KOPT-K1 (cell line): ENCODE measurements around the gene BRAP.
"Not testable (repeated sequence)": the region's sequence is repeated elsewhere in the genome, so short reads cannot be mapped to it uniquely, and the experiment has no call there.

Experiments used
- H3K27ac ChIP-seq: fragments of 200-600 bp; sonication (generic); 2 replicates; pipeline ENCODE4 v1.5.1; 2016; ENCODE audit warnings: antibody characterized with exemption, mild to moderate bottlenecking, low read depth, low read length; ENCODE audit not compliant: poor library complexity, severe bottlenecking
- H3K36me3 ChIP-seq: fragments of 200-600 bp; sonication (generic); 2 replicates; pipeline ENCODE4 v1.5.1; 2017; ENCODE audit warnings: antibody characterized with exemption, mild to moderate bottlenecking, low read length, moderate library complexity; ENCODE audit not compliant: insufficient read depth
- H3K9me3 ChIP-seq: fragments of 200-600 bp; sonication (generic); 2 replicates; pipeline ENCODE4 v1.5.1; 2017; ENCODE audit warnings: antibody characterized with exemption, low read length, mild to moderate bottlenecking; ENCODE audit not compliant: insufficient read depth, poor library complexity, severe bottlenecking

Gene BRAP, protein sequence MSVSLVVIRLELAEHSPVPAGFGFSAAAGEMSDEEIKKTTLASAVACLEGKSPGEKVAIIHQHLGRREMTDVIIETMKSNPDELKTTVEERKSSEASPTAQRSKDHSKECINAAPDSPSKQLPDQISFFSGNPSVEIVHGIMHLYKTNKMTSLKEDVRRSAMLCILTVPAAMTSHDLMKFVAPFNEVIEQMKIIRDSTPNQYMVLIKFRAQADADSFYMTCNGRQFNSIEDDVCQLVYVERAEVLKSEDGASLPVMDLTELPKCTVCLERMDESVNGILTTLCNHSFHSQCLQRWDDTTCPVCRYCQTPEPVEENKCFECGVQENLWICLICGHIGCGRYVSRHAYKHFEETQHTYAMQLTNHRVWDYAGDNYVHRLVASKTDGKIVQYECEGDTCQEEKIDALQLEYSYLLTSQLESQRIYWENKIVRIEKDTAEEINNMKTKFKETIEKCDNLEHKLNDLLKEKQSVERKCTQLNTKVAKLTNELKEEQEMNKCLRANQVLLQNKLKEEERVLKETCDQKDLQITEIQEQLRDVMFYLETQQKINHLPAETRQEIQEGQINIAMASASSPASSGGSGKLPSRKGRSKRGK

DNA sequence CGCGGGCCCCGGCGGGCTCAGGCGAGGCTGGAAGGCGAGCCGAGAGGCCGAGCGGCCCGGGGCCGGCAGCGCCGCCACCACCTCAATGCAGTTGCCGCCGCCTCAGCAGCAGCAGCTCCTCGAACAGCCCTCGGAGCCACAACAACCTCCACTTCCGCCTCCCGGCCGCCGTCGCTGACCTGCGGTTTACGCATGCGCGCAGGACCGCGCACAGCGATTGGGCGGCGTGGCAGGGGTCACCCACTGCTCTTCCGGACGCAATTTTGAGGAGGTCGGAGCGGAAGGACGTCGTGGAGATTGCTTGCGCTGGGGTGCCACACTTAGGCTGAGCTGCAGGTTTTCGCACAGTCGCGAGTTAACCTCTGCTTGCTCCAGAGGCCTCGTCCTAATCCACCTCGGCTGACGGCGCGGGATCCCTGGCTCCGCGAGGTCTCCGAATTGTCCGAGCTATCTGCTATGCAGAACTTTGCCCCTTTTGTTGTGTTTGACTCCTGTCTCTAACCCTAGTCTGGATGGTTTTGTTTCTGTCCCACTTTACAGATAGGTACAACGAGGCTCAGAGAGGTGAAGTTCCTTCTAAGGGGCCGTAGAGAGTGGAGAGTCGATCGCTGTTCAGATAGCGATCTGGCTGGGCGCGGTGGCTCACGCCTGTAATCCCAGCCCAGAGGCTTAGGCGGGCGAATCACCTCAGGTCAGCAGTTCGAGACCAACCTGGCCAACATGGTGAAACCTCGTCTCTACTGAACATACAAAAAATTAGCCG lies at the start of gene BRAP, which contains the start of gene ACAD10:
BRAP (minus strand) TSS at position 146 of the 763 bp plus-strand sequence. CDS start 164 bp downstream, outside the sequence.
ACAD10 (plus strand) TSS at position 243 of the 763 bp plus-strand sequence. CDS start 6,657 bp downstream, outside the sequence.
- Histone ChIP-seq H3K36me3 (peaks cover 26% of the 10 kb centered on the region), H3K9me3 (no peaks in the 10 kb centered on the region), H3K27ac (peak within 1 kb of the TSS; percentile 66)

- Histone ChIP-seq H3K36me3 (peaks cover 28% of the 10 kb centered on the region; the same call in 1 of the 2 replicates), H3K27ac (no peak overlapping the region), H3K9me3 (no peaks in the 10 kb centered on the region)
Observed at GRCh38 chr12:111733340-111733915, 47.7 kb upstream of the BRAP start.

DNA sequence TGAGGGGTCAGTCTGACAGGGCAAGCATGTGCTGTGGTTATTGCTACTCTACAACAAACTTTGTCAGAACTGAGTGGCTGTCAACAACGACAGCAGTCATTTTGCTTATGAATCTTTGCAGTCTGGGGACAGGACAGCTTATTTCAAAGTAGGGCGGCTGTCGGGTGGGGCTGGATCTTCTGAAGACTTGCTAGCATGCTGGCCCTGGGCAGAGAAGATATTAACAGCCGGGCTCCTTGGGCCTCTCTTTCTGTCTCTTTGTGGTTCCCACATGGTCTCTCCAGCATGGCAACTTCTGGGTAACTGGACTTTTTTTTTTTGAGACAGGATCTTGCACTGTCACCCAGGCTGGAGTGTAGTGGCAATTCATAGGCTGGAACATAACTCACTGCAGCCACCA lies 47.0 kb upstream of the BRAP start:
- Histone ChIP-seq H3K9me3 (no peaks in the 10 kb centered on the region), H3K27ac (no peak overlapping the region), H3K36me3 (peaks cover 27% of the 10 kb centered on the region; the same call in 1 of the 2 replicates)

- H3K9me3 ChIP-seq: no peaks in the 10 kb centered on the region
- peaks cover 12% of the 10 kb centered on the region; the same call in 1 of the 2 replicates for H3K36me3 ChIP-seq
- H3K27ac ChIP-seq: no peak overlapping the region
Observed at GRCh38 chr12:111730420-111730819, 44.7 kb upstream of the BRAP start.

DNA sequence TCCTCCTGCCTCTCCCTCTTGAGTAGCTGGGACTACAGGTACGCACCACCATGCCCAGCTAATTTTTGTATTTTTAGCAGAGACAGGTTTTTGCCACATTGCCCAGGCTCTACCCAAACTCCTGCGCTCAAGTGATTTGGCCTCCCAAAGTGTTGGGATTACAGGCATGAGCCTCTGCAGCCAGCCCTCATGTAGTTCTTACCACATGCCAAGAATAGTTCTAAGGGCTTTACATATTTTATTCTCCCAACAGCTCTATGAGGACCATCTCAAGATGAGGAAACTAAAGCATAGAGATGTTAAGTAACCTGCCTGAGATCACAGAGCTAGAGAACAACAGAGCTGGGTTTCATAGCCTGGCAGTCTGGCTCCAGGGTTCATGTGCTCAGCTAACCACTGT lies 43.0 kb upstream of the BRAP start:
- H3K9me3 ChIP-seq: no peaks in the 10 kb centered on the region
- H3K36me3 ChIP-seq: peaks cover 12% of the 10 kb centered on the region; the same call in 1 of the 2 replicates
- no peak overlapping the region for H3K27ac ChIP-seq

DNA sequence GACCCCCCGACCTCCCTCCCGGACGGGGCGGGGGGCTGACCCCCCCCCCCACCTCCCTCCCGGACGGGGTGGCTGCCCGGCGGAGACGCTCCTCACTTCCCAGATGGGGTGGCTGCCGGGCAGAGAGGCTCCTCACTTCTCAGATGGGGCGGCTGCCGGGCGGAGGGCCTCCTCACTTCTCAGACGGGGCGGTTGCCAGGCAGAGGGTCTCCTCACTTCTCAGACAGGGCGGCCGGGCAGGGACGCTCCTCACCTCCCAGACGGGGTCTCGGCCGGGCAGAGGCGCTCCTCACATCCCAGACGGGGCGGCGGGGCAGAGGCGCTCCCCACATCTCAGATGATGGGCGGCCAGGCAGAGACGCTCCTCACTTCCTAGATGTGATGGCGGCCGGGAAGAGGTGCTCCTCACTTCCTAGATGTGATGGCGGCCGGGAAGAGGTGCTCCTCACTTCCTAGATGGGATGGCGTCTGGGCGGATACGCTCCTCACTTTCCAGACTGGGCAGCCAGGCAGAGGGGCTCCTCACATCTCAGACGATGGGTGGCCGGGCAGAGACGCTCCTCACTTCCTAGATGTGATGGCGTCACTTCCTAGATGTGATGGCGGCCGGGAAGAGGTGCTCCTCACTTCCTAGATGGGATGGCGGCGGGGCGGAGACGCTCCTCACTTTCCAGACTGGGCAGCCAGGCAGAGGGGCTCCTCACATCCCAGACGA lies 38.0 kb upstream of the BRAP start:
- H3K27ac ChIP-seq, H3K9me3 ChIP-seq: not testable (repeated sequence)
- peaks cover 17% of the 10 kb centered on the region for H3K36me3 ChIP-seq

DNA sequence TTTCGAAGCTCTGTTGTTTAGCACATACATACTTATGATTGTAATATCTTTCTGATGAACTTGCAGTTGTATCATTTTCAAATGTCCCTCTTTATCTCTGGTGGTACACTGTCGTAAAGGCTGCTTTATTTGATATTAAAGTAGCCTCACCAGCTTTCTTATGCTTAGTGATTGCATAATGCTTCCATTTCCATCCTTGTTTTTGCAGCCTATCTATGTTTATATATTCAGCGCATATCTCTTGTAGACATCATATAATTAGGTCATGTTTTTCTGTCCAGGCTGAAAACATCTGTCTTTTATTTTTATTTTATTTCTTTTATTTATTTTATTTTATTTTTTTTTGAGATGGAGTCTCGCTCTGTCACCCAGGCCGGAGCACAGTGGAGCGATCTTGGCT lies 34.7 kb upstream of the BRAP start:
- Histone ChIP-seq H3K9me3 (no peaks in the 10 kb centered on the region), H3K27ac (no peak overlapping the region), H3K36me3 (peaks cover 39% of the 10 kb centered on the region)

- not testable (repeated sequence) for H3K27ac ChIP-seq, H3K9me3 ChIP-seq
- H3K36me3 ChIP-seq: peaks cover 42% of the 10 kb centered on the region
Observed at GRCh38 chr12:111719316-111719715, 33.6 kb upstream of the BRAP start.

GRCh38 chr12:111715279-111715678 lies 29.5 kb upstream of the BRAP start:
- Histone ChIP-seq H3K27ac (no peak overlapping the region), H3K36me3 (peaks cover 60% of the 10 kb centered on the region), H3K9me3 (no peaks in the 10 kb centered on the region)

DNA sequence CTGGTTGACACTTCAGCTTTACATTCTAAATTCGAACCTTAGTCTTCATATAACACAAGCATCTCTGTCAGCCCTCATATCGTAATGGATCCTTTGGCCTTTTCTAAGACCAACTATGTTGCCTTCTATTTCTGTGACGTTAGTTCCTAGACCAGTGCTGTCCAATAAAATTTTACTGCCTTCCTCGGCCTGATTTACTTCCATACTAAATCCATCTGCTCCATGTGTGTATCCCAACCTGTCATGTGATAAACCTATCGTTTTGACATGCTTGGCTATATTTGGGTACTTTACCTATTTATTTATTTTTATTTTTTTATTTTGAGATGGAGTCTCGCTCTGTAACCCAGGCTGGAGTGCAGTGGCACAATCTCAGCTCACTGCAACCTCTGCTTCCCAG lies 20.4 kb upstream of the BRAP start:
- H3K36me3 ChIP-seq: peaks cover 73% of the 10 kb centered on the region
- H3K27ac ChIP-seq: no peak overlapping the region
- no peaks in the 10 kb centered on the region for H3K9me3 ChIP-seq

DNA sequence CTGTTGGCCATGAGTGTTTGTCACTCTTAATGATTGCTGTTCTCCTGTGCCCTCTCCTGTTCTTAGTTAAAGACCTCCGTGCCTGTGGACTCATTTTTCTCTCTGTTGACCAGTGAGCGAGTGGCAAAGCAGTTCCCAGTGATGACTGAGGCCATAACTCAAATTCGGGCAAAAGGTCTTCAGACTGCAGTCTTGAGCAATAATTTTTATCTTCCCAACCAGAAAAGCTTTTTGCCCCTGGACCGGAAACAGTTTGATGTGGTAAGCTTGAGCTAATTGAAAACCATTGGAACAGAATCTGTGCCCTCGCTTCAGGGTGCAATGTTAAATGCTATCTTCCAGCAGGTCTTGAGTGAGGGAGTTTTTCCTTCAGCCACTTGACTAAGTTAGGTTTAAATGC lies 19.9 kb upstream of the BRAP start:
- no peaks in the 10 kb centered on the region for H3K9me3 ChIP-seq
- H3K36me3 ChIP-seq: peaks cover 74% of the 10 kb centered on the region
- H3K27ac ChIP-seq: no peak overlapping the region

- Histone ChIP-seq H3K27ac (no peak overlapping the region), H3K36me3 (peaks cover 63% of the 10 kb centered on the region)
Observed at GRCh38 chr12:111699962-111700361, 14.2 kb upstream of the BRAP start.

GRCh38 chr12:111693818-111694217 lies 8.1 kb upstream of the BRAP start:
- no peak overlapping the region for H3K27ac ChIP-seq
- no peaks in the 10 kb centered on the region for H3K9me3 ChIP-seq
- H3K36me3 ChIP-seq: peaks cover 49% of the 10 kb centered on the region

More at GRCh38 chr12:111699962-111700361, 14.2 kb upstream of the BRAP start:
- no peaks in the 10 kb centered on the region for H3K9me3 ChIP-seq

- H3K27ac ChIP-seq: no peak overlapping the region
- H3K36me3 ChIP-seq: peaks cover 43% of the 10 kb centered on the region
- H3K9me3 ChIP-seq: no peaks in the 10 kb centered on the region
Observed at GRCh38 chr12:111692575-111693210, 6.9 kb upstream of the BRAP start.
